ENCODE measurements around the gene AQP12B.

AQP12B gene

GRCh38 chr2:240721596-240722180, 39.0 kb upstream of the AQP12B start:
- Histone ChIP-seq H3K4me1 (ENCODE audit: insufficient read depth, poor library complexity, severe bottlenecking) (no peaks in the 10 kb centered on the region), H3K27me3 (ENCODE audit: insufficient read depth, poor library complexity, severe bottlenecking) (no peaks in the 10 kb centered on the region), H3K9me3 (ENCODE audit: severe bottlenecking) (no peaks in the 10 kb centered on the region), H3K36me3 (ENCODE audit: low read depth) (no peaks in the 10 kb centered on the region), H3K4me3 (ENCODE audit: severe bottlenecking) (no peak overlapping the region), H3K27ac (ENCODE audit: poor library complexity, severe bottlenecking) (no peak overlapping the region)
- no peak for TF ChIP-seq CTCF (IDR thresholded peaks at IDR 0.05; ENCODE audit: poor library complexity, severe bottlenecking)
- ATAC-seq (ENCODE audit: low read depth), result no peak
- no peak for DNase-seq (ENCODE audit: low spot score)

- H3K36me3 ChIP-seq (ENCODE audit: low read depth), result no peaks in the 10 kb centered on the region
- no peak for DNase-seq (ENCODE audit: low spot score)
- TF ChIP-seq CTCF (IDR thresholded peaks at IDR 0.05; ENCODE audit: poor library complexity, severe bottlenecking), result no peak
These were observed 38.3 kb upstream of the AQP12B start for GRCh38 chr2:240720686-240721595.

GRCh38 chr2:240719676-240720545, 37.2 kb upstream of the AQP12B start:
- DNase-seq (ENCODE audit: low spot score) (no peak), ATAC-seq (ENCODE audit: low read depth) (no peak)
- Histone ChIP-seq H3K9me3 (ENCODE audit: severe bottlenecking) (no peaks in the 10 kb centered on the region), H3K4me3 (ENCODE audit: severe bottlenecking) (no peak overlapping the region), H3K27me3 (ENCODE audit: insufficient read depth, poor library complexity, severe bottlenecking) (no peaks in the 10 kb centered on the region), H3K36me3 (ENCODE audit: low read depth) (no peaks in the 10 kb centered on the region), H3K4me1 (ENCODE audit: insufficient read depth, poor library complexity, severe bottlenecking) (no peaks in the 10 kb centered on the region), H3K27ac (ENCODE audit: poor library complexity, severe bottlenecking) (no peak overlapping the region)
- TF ChIP-seq CTCF (IDR thresholded peaks at IDR 0.05; ENCODE audit: poor library complexity, severe bottlenecking), result no peak

More at GRCh38 chr2:240720686-240721595, 38.3 kb upstream of the AQP12B start:
- Histone ChIP-seq H3K4me1 (ENCODE audit: insufficient read depth, poor library complexity, severe bottlenecking) (no peaks in the 10 kb centered on the region), H3K27ac (ENCODE audit: poor library complexity, severe bottlenecking) (no peak overlapping the region), H3K4me3 (ENCODE audit: severe bottlenecking) (no peak overlapping the region), H3K27me3 (ENCODE audit: insufficient read depth, poor library complexity, severe bottlenecking) (no peaks in the 10 kb centered on the region), H3K9me3 (ENCODE audit: severe bottlenecking) (no peaks in the 10 kb centered on the region)
- no peak for ATAC-seq (ENCODE audit: low read depth)

GRCh38 chr2:240718896-240719490, 36.3 kb upstream of the AQP12B start:
- no peaks in the 10 kb centered on the region for H3K4me1 ChIP-seq (ENCODE audit: insufficient read depth, poor library complexity, severe bottlenecking)
- H3K27ac ChIP-seq (ENCODE audit: poor library complexity, severe bottlenecking), result no peak overlapping the region
- TF ChIP-seq CTCF (IDR thresholded peaks at IDR 0.05; ENCODE audit: poor library complexity, severe bottlenecking), result no peak
- DNase-seq (ENCODE audit: low spot score) (no peak), ATAC-seq (ENCODE audit: low read depth) (no peak)
- H3K27me3 ChIP-seq (ENCODE audit: insufficient read depth, poor library complexity, severe bottlenecking), result no peaks in the 10 kb centered on the region
- H3K36me3 ChIP-seq (ENCODE audit: low read depth), result no peaks in the 10 kb centered on the region
- no peaks in the 10 kb centered on the region for H3K9me3 ChIP-seq (ENCODE audit: severe bottlenecking)
- H3K4me3 ChIP-seq (ENCODE audit: severe bottlenecking), result no peak overlapping the region

All from RWPE2 (cell line).